HL-60 (cell line): ENCODE measurements around the gene TRPM4.

Experiments
- CTCF ChIP-seq: IDR thresholded peaks from one replicate; pipeline ENCODE4 v1.5.1; 2011; ENCODE audit warnings: low read length, control low read depth, inconsistent platforms; ENCODE audit not compliant: insufficient read depth
- GABPA ChIP-seq: IDR thresholded peaks from 2 replicates; pipeline ENCODE4 v1.6.1; 2012; ENCODE audit warnings: low read depth
- POLR2AphosphoS5 ChIP-seq: IDR thresholded peaks from 2 replicates; pipeline ENCODE4 v1.6.1; 2012; ENCODE audit warnings: low read depth
- SPI1 ChIP-seq: IDR thresholded peaks from 2 replicates; pipeline ENCODE4 v1.6.1; 2012; ENCODE audit warnings: low read depth, mild to moderate bottlenecking, borderline replicate concordance

GRCh38 chr19:49233163-49233562 lies 75.6 kb downstream of the TRPM4 start:
- TF ChIP-seq GABPA (no peak), CTCF (no peak), POLR2AphosphoS5 (no peak), SPI1 (no peak)
